HCT116 (cell line): ENCODE measurements around the gene SOX6. TPM values are rescaled to one million over a fixed set of nuclear protein-coding genes. Genes with fewer than 3 reads are reported as not detected.

Experiments used
- ATAC-seq: fragments of 200-7000 bp; cut with Tn5 transposase; 2 replicates; pipeline ENCODE4 v1.9.1; 2020; ENCODE audit warnings: mild to moderate bottlenecking, moderate library complexity
- BruUV-seq: library from RNA; stranded (reverse); fragments of 400-500 nt; replicated peaks from 2 replicates; lab custom pipeline; 2021; lab: Mats Ljungman, UMichigan
- CTCF ChIA-PET: fragments of 300-600 bp; sonication (Branson Sonifier 250); formaldehyde crosslinking; loops from one replicate; lab custom pipeline; 2021; ENCODE audit warnings: antibody characterized with exemption; lab: Charles Lee
- POLR2A ChIA-PET: fragments of 300-600, 350-600 bp; sonication (Branson Sonifier 250); formaldehyde crosslinking; loops from one replicate; lab custom pipeline; 2021; ENCODE audit warnings: antibody characterized with exemption; lab: Charles Lee
- RAD21 ChIA-PET, 2 experiments: fragments of 300-600 bp; sonication (Branson Sonifier 250); formaldehyde crosslinking; loops; one replicate each; lab custom pipeline; 2023; ENCODE audit warnings: low total read pairs in 2 of 2; ENCODE audit not compliant: uncharacterized antibody in 2 of 2, unreplicated experiment in 2 of 2, low non-redundant PET in 1 of 2; lab: Charles Lee
- DNase-seq: peaks from one replicate; pipeline ENCODE4 v3.0.0-alpha.2; 2010; ENCODE audit warnings: low read depth, low spot score
- H2AFZ ChIP-seq: fragments of 200-600 bp; shearing (Covaris generic), sonication (generic); 2 replicates; pipeline ENCODE4 v1.6.1; 2017; ENCODE audit warnings: low read depth, mixed run types, mixed read lengths, antibody characterized with exemption, low read length; ENCODE audit not compliant: poor library complexity, severe bottlenecking
- H3K27ac ChIP-seq: 2 replicates; pipeline ENCODE4 v1.5.1; 2012; ENCODE audit warnings: low read depth, low read length
- H3K27me3 ChIP-seq: fragments of 200-600 bp; sonication (generic); 2 replicates; pipeline ENCODE4 v1.6.1; 2016; ENCODE audit warnings: mixed run types, low read length, mixed read lengths; ENCODE audit not compliant: insufficient read depth
- H3K36me3 ChIP-seq, 2 experiments: fragments of 200-500 bp in 1 of 2; fragments of 200-600 bp in 1 of 2; sonication (Bioruptor generic) in 1 of 2; sonication (generic) in 1 of 2; 2 replicates each; pipeline versions ENCODE4 v1.5.1 to v1.6.1; 2014 to 2016; ENCODE audit warnings: low read length in 2 of 2, inconsistent platforms in 1 of 2, mixed read lengths in 1 of 2, mixed run types in 1 of 2; ENCODE audit not compliant: insufficient read depth in 2 of 2, control insufficient read depth in 1 of 2
- H3K4me1 ChIP-seq, 2 experiments: fragments of 200-600 bp in 1 of 2; sonication (generic) in 1 of 2; 2 replicates each; pipeline versions ENCODE4 v1.5.1 to v1.6.1; 2012 to 2017; ENCODE audit warnings: low read length in 2 of 2, inconsistent platforms in 1 of 2, mild to moderate bottlenecking in 1 of 2, mixed read lengths in 1 of 2, mixed run types in 1 of 2, moderate library complexity in 1 of 2; ENCODE audit not compliant: insufficient read depth in 2 of 2, control insufficient read depth in 1 of 2
- H3K4me2 ChIP-seq: fragments of 200-600 bp; sonication (generic); 2 replicates; pipeline ENCODE4 v1.6.1; 2017; ENCODE audit warnings: mixed run types, low read length, mixed read lengths
- H3K4me3 ChIP-seq, 2 experiments: fragments of 200-600 bp in 1 of 2; sonication (generic) in 1 of 2; replicated peaks in 1 of 2; 2 replicates each; pipeline ENCODE4 v1.5.1; 2011 to 2016; ENCODE audit warnings: low read length in 2 of 2, control low read depth in 1 of 2, low read depth in 1 of 2, mild to moderate bottlenecking in 1 of 2, mixed read lengths in 1 of 2, mixed run types in 1 of 2
- H3K79me2 ChIP-seq: fragments of 200-600 bp; sonication (generic); 2 replicates; pipeline ENCODE4 v1.6.1; 2017; ENCODE audit warnings: mild to moderate bottlenecking, mixed run types, low read length, moderate library complexity, mixed read lengths; ENCODE audit not compliant: insufficient read depth
- H3K9ac ChIP-seq: fragments of 200-600 bp; sonication (generic); 2 replicates; pipeline ENCODE4 v1.6.1; 2016; ENCODE audit warnings: low read length, mixed read lengths
- H3K9me2 ChIP-seq: fragments of 200-600 bp; sonication (generic), shearing (Covaris generic); 2 replicates; pipeline ENCODE4 v1.6.1; 2017; ENCODE audit warnings: mixed run types, mild to moderate bottlenecking, moderate library complexity; ENCODE audit not compliant: insufficient read depth
- H3K9me3 ChIP-seq, 2 experiments: fragments of 200-500 bp in 1 of 2; fragments of 200-600 bp in 1 of 2; sonication (Bioruptor generic) in 1 of 2; sonication (generic) in 1 of 2; 2 replicates each; pipeline ENCODE4 v1.6.1; 2014 to 2017; ENCODE audit warnings: low read length in 2 of 2, mixed read lengths in 2 of 2, inconsistent platforms in 1 of 2, low read depth in 1 of 2, mild to moderate bottlenecking in 1 of 2, mixed run types in 1 of 2, moderate library complexity in 1 of 2; ENCODE audit not compliant: control insufficient read depth in 1 of 2, insufficient read depth in 1 of 2
- H4K20me1 ChIP-seq: fragments of 200-600 bp; sonication (generic), shearing (Covaris generic); 2 replicates; pipeline ENCODE4 v1.6.1; 2017; ENCODE audit warnings: mixed run types, mild to moderate bottlenecking, moderate library complexity; ENCODE audit not compliant: insufficient read depth
- CBX3 ChIP-seq: IDR thresholded peaks from 2 replicates; pipeline ENCODE4 v1.6.1; 2012; ENCODE audit warnings: low read depth
- CEBPB ChIP-seq: IDR thresholded peaks from 2 replicates; pipeline ENCODE4 v1.6.1; 2012; ENCODE audit warnings: low read depth
- EGR1 ChIP-seq: IDR thresholded peaks from 2 replicates; pipeline ENCODE4 v1.6.1; 2012; ENCODE audit warnings: low read depth
- ELF1 ChIP-seq: IDR thresholded peaks from 2 replicates; pipeline ENCODE4 v1.6.1; 2012; ENCODE audit warnings: low read depth, borderline replicate concordance
- EZH2 ChIP-seq: fragments of 200-600 bp; sonication (generic); IDR thresholded peaks from 2 replicates; pipeline ENCODE4 v1.6.1; 2017; ENCODE audit warnings: antibody characterized with exemption, mixed run types
- EZH2phosphoT487 ChIP-seq: fragments of 200-600 bp; IDR thresholded peaks from 2 replicates; pipeline ENCODE4 v1.6.1; 2018; ENCODE audit warnings: antibody characterized with exemption, borderline replicate concordance
- FOSL1 ChIP-seq: IDR thresholded peaks from 2 replicates; pipeline ENCODE4 v1.6.1; 2012; ENCODE audit warnings: low read depth
- POLR2AphosphoS5 ChIP-seq: IDR thresholded peaks from 2 replicates; pipeline ENCODE4 v1.6.1; 2011; ENCODE audit warnings: mild to moderate bottlenecking, low read depth, low read length, moderate library complexity
- RAD21 ChIP-seq: IDR thresholded peaks from 2 replicates; pipeline ENCODE4 v1.6.1; 2012; ENCODE audit warnings: low read depth, mild to moderate bottlenecking
- REST ChIP-seq: IDR thresholded peaks from 2 replicates; pipeline ENCODE4 v1.6.1; 2012; ENCODE audit warnings: low read depth
- SIN3A ChIP-seq: IDR thresholded peaks from 2 replicates; pipeline ENCODE4 v1.6.1; 2012; ENCODE audit warnings: low read depth
- SRF ChIP-seq: IDR thresholded peaks from 2 replicates; pipeline ENCODE4 v1.6.1; 2012; ENCODE audit warnings: low read depth
- TCF7L2 ChIP-seq: IDR thresholded peaks from 2 replicates; pipeline ENCODE4 v1.7.0; 2011; ENCODE audit warnings: borderline replicate concordance, inconsistent platforms; ENCODE audit not compliant: insufficient read depth, insufficient read length; ENCODE audit errors: extremely low read depth
- ZBTB33 ChIP-seq: IDR thresholded peaks from 2 replicates; pipeline ENCODE4 v1.6.1; 2011; ENCODE audit warnings: mild to moderate bottlenecking, low read length, moderate library complexity; ENCODE audit not compliant: insufficient replicate concordance; ENCODE audit errors: extremely low read depth
- ZFX ChIP-seq: fragments of 450-650 bp; IDR thresholded peaks from 2 replicates; pipeline ENCODE4 v1.6.1; 2017
- ZNF274 ChIP-seq: fragments of 200-500 bp; sonication (Bioruptor generic); IDR thresholded peaks from 2 replicates; pipeline ENCODE4 v1.6.1; 2014; ENCODE audit warnings: mild to moderate bottlenecking, low read depth, low read length, inconsistent platforms
- intact Hi-C: fragments of 100-400 bp; cut with micrococcal nuclease; formaldehyde crosslinking; loops from 2 replicates; pipeline ENCODE4 v1.10.0; 2022
- total RNA-seq: library from RNA; stranded (reverse); gene quantifications from one replicate; pipeline ENCODE4 v1.2.1, GENCODE V29; 2021; ENCODE audit not compliant: unreplicated experiment
- TF ChIP-seq, protein P1 (sequence below): IDR thresholded peaks from 2 replicates; pipeline ENCODE4 v1.6.1; 2012
- TF ChIP-seq, protein P2 (sequence below), 3 experiments: fragments of 200-600 bp in 1 of 3; sonication (generic) in 1 of 3; IDR thresholded peaks in 2 of 3; conservative IDR thresholded peaks in 1 of 3; 2 replicates each; pipeline ENCODE4 v1.5.1; 2012 to 2017; ENCODE audit warnings: low read depth in 2 of 3, low read length in 2 of 3, antibody characterized with exemption in 1 of 3, borderline replicate concordance in 1 of 3, control low read depth in 1 of 3, mild to moderate bottlenecking in 1 of 3, mixed read lengths in 1 of 3, mixed run types in 1 of 3, moderate library complexity in 1 of 3; ENCODE audit not compliant: insufficient read depth in 1 of 3

The SOX6 gene
- total RNA-seq, 1 experiment from 2014 or later: 0.81 TPM

- ChIA-PET POLR2A (no interaction called here), RAD21 (no interaction called here), CTCF (no interaction called here)
- ATAC-seq (no peak), DNase-seq (no peak)
- Histone ChIP-seq H3K79me2 (no peaks in the 10 kb centered on the region), H3K27me3 (no peaks in the 10 kb centered on the region; the same call in 1 of the 2 replicates), H3K4me3 (no peak overlapping the region), H3K27ac (no peak overlapping the region), H3K4me2 (no peak overlapping the region), H3K9ac (no peak overlapping the region), H2AFZ (no peak overlapping the region), H3K9me3 (no peaks in the 10 kb centered on the region), H3K4me1 (no peaks in the 10 kb centered on the region), H4K20me1 (no peaks in the 10 kb centered on the region), H3K9me2 (no peaks in the 10 kb centered on the region), H3K36me3 (no peaks in the 10 kb centered on the region)
- BruUV-seq: no TSS peak
- TF ChIP-seq ZNF274 (no peak), CEBPB (no peak), EZH2phosphoT487 (no peak), ZFX (no peak), EZH2 (no peak), SIN3A (no peak), ZBTB33 (no peak), ELF1 (no peak), EGR1 (no peak), REST (no peak), FOSL1 (no peak), TCF7L2 (no peak), RAD21 (no peak), CBX3 (no peak), SRF (no peak), POLR2AphosphoS5 (no peak)
- TF ChIP-seq, protein P1, sequence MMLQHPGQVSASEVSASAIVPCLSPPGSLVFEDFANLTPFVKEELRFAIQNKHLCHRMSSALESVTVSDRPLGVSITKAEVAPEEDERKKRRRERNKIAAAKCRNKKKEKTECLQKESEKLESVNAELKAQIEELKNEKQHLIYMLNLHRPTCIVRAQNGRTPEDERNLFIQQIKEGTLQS: no peak
- TF ChIP-seq, protein P2, sequence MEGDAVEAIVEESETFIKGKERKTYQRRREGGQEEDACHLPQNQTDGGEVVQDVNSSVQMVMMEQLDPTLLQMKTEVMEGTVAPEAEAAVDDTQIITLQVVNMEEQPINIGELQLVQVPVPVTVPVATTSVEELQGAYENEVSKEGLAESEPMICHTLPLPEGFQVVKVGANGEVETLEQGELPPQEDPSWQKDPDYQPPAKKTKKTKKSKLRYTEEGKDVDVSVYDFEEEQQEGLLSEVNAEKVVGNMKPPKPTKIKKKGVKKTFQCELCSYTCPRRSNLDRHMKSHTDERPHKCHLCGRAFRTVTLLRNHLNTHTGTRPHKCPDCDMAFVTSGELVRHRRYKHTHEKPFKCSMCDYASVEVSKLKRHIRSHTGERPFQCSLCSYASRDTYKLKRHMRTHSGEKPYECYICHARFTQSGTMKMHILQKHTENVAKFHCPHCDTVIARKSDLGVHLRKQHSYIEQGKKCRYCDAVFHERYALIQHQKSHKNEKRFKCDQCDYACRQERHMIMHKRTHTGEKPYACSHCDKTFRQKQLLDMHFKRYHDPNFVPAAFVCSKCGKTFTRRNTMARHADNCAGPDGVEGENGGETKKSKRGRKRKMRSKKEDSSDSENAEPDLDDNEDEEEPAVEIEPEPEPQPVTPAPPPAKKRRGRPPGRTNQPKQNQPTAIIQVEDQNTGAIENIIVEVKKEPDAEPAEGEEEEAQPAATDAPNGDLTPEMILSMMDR (IDR thresholded peaks at IDR 0.05 in 2 of 3, conservative IDR thresholded peaks at IDR 0.05 in 1 of 3; ENCODE audit: borderline replicate concordance in 1 of 3, insufficient read depth in 1 of 3, low read depth in 2 of 3, low read length in 2 of 3): no peak
- intact Hi-C loops: no loop called here
Measured at GRCh38 chr11:16000065-16000464, 356.3 kb downstream of the SOX6 start.
